ENCODE measurements around the gene PDSS2.
"Not testable (repeated sequence)": the region's sequence is repeated elsewhere in the genome, so short reads cannot be mapped to it uniquely, and the experiment has no call there.

PDSS2 gene

GRCh38 chr6:107304421-107305025 is 154.8 kb downstream of the PDSS2 start:
- no peak for DNase-seq
- in situ Hi-C loops (cut with MboI; ENCODE audit: low pct_unique_long_range_greater_than_20kb, low sequenced_read_pairs) = no loop called here

DNA sequence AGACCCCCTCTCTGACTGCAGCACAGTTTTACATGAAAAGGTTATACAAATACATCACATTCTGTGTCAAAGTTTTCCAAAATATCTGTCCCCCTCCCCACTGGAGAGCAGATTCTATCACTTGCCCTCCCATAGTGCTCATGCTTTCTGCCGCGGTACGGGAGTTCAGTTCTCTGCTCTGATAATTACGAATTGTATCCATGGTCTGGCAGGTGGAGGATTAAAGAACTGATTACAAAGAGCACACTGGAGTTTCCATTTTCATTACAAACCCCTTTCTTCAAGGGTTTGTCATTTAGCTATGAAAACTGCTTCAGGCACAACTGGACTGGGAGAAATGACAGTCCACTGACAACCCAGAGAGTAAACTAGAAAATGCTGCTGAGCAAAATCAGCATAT is 166.0 kb downstream of the PDSS2 start:
- in situ Hi-C loops (cut with MboI; ENCODE audit: low pct_unique_long_range_greater_than_20kb, low sequenced_read_pairs) = no loop called here
- DNase-seq = no peak

DNA sequence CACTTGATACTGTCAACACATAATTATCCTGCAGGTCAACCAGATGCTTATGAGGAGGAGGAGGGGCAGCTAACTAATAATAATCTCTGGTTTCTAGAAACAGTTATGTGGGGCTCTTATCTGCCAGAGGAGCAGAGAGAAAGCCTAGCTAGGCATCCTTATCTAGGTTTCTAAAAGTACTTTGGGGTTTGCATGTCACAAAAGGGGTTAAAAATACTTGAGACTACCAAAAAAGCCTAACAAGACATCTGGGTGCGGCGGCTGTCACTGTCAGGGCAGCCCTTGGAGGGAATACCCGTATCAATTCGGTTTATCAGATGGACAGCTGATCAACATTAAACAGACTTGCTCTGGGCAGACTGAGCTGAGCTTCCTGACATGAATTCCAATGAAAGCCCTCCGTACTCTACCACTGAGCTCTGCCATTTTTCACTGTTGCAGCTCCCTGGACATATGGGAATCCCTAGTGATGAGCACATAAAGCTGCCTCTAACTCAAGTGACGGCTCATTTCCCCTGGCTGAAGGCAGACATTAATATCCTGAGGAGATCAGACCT is 166.6 kb downstream of the PDSS2 start:
- DNase-seq = no peak
- in situ Hi-C loops (cut with MboI; ENCODE audit: low pct_unique_long_range_greater_than_20kb, low sequenced_read_pairs) = no loop called here

DNA sequence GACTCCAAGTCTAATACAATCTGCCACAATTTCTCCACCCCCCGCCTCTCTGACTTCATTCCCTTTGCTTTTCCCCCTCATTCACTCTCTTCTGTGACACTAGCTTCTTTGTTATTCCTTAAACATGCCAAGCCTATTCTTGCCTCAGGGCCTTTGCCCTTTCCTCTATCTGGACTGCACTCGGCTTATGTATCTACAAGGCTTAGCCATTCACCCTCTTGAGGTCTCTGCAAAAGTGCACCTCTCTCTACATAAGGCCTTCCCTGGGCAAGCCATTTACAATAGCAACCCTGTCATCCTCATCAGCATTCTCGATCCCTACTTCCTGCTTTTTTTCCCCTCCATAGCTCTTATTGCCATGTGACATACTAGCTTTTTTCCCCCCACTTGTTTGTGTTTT is 168.9 kb downstream of the PDSS2 start:
- no peak for DNase-seq
- in situ Hi-C loops (cut with MboI; ENCODE audit: low pct_unique_long_range_greater_than_20kb, low sequenced_read_pairs) = no loop called here

DNA sequence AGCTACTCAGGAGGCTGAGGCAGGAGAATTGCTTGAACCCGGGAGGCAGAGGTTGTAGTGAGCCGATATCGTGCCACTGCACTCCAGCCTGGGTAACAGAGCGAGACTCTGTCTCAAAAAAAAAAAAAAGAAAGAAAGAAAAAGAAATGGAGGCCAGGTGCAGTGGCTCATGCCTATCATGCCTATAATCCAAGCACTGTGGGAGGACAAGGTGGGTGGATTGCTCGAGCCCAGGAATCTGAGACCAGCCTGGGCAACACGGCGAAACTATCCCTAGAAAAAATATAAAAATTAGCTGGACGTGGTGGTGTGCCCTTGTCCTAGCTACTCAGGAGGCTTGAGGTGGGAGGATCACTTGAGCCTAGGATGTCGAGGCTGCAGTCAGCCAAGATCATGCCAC is 170.1 kb downstream of the PDSS2 start:
- DNase-seq; in situ Hi-C loops (cut with MboI; ENCODE audit: low pct_unique_long_range_greater_than_20kb, low sequenced_read_pairs): not testable (repeated sequence)

- in situ Hi-C loops (cut with MboI; ENCODE audit: low pct_unique_long_range_greater_than_20kb, low sequenced_read_pairs); DNase-seq: not testable (repeated sequence)
These were observed 173.7 kb downstream of the PDSS2 start for GRCh38 chr6:107285683-107286082.

GRCh38 chr6:107284805-107285204 is 174.6 kb downstream of the PDSS2 start:
- no peak for DNase-seq
- in situ Hi-C loops (cut with MboI; ENCODE audit: low pct_unique_long_range_greater_than_20kb, low sequenced_read_pairs) = no loop called here

DNA sequence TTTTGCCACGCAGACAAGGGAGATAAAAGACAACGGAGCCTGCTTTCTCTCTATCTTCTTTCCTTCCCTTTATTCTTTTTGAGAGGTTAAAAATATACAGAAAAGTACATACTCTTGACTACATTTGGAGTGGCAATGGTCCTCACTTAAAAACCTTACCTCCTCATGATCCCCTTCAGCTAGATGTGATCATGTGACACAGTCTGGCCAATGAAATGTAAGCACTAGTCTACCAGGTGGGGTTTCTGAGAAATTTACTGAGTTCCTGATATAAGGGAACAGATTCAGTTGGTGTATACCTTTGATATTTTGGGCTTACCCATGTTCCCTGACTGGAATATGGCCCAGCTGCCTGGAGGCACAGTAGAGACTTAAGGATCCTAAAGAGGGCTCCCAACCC is 178.6 kb downstream of the PDSS2 start:
- no peak for DNase-seq
- in situ Hi-C loops (cut with MboI; ENCODE audit: low pct_unique_long_range_greater_than_20kb, low sequenced_read_pairs) = no loop called here

- in situ Hi-C loops (cut with MboI; ENCODE audit: low pct_unique_long_range_greater_than_20kb, low sequenced_read_pairs); DNase-seq: not testable (repeated sequence)
These were observed 179.4 kb downstream of the PDSS2 start for GRCh38 chr6:107280001-107280400.

- in situ Hi-C loops (cut with MboI; ENCODE audit: low pct_unique_long_range_greater_than_20kb, low sequenced_read_pairs) = no loop called here
- DNase-seq = no peak
These were observed 184.0 kb downstream of the PDSS2 start for GRCh38 chr6:107275330-107275865.

DNA sequence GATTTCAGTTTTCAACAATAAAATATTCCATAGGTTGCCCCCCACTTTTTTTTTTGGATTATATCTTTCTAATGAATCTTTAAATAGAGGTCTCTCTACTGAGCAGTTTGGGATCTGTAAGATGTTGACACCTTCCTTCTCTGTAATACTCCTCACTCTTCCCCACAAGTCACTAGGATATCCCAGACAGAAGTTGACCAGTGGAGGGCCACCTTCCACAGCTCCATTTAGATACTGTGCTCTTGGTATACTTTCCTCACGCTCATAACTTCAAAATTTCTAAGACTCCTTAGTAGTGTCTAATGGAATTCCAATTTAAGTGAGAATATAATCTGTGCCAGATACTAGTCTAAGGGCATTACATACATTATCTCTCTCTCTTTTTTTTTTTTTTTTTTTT is 185.1 kb downstream of the PDSS2 start:
- in situ Hi-C loops (cut with MboI; ENCODE audit: low pct_unique_long_range_greater_than_20kb, low sequenced_read_pairs) = no loop called here
- no peak for DNase-seq

- no peak for DNase-seq
- in situ Hi-C loops (cut with MboI; ENCODE audit: low pct_unique_long_range_greater_than_20kb, low sequenced_read_pairs) = no loop called here
These were observed 187.1 kb downstream of the PDSS2 start for GRCh38 chr6:107272246-107272645.

GRCh38 chr6:107271208-107271790 is 188.1 kb downstream of the PDSS2 start:
- in situ Hi-C loops (cut with MboI; ENCODE audit: low pct_unique_long_range_greater_than_20kb, low sequenced_read_pairs) = no loop called here

GRCh38 chr6:107267634-107268033 is 191.7 kb downstream of the PDSS2 start:
- no peak for DNase-seq
- in situ Hi-C loops (cut with MboI; ENCODE audit: low pct_unique_long_range_greater_than_20kb, low sequenced_read_pairs) = no loop called here

More at GRCh38 chr6:107271208-107271790, 188.1 kb downstream of the PDSS2 start:
- no peak for DNase-seq

GRCh38 chr6:107267006-107267405 is 192.4 kb downstream of the PDSS2 start:
- in situ Hi-C loops (cut with MboI; ENCODE audit: low pct_unique_long_range_greater_than_20kb, low sequenced_read_pairs) = no loop called here
- DNase-seq = no peak

DNA sequence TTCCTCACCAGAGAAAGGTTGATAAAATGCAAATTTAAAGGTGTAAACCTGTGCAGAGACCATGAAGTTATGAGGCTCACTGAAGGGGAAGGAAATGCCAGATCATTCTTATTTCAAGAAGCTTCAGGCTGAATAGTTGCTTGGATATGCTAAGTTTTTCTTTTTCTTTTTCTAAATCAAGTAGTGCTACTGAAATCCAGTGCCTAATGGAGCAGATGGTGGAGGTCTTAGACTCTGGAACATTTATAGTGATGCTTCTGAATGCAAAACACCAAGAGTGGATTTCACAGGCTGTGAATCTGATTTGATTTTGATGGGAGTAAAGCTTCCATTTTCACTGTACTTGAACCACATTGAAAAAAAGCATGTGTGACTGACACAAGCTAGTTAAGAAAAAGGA is 192.8 kb downstream of the PDSS2 start:
- in situ Hi-C loops (cut with MboI; ENCODE audit: low pct_unique_long_range_greater_than_20kb, low sequenced_read_pairs) = no loop called here
- DNase-seq = no peak

GRCh38 chr6:107264357-107264840 is 195.0 kb downstream of the PDSS2 start:
- in situ Hi-C loops (cut with MboI; ENCODE audit: low pct_unique_long_range_greater_than_20kb, low sequenced_read_pairs) = no loop called here
- no peak for DNase-seq

GRCh38 chr6:107259951-107260350 is 199.4 kb downstream of the PDSS2 start:
- in situ Hi-C loops (cut with MboI; ENCODE audit: low pct_unique_long_range_greater_than_20kb, low sequenced_read_pairs) = no loop called here
- no peak for DNase-seq

DNA sequence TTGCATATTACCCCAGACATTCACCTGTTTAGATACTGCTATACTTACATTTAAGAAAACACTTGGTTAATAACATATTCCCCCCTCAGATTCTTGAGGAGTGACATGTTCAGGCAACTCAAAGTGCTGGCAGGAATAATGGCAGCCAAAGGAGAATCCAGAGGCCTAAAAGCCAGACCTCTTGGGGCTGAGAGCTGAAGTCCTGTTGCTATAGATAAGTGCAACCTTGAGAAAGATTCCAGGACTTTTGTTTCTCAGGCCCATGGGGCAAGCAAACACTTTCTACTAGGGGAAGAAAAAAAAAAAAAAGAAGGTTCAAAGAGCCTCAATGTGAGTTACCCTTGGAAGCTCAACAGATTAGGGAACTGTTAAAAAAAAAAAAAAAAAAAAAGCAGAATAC is 211.2 kb downstream of the PDSS2 start:
- DNase-seq = no peak
- in situ Hi-C loops (cut with MboI; ENCODE audit: low pct_unique_long_range_greater_than_20kb, low sequenced_read_pairs) = no loop called here

- in situ Hi-C loops (cut with MboI; ENCODE audit: low pct_unique_long_range_greater_than_20kb, low sequenced_read_pairs) = no loop called here
- DNase-seq = no peak
These were observed 212.3 kb downstream of the PDSS2 start for GRCh38 chr6:107246972-107247615.
